ENCODE data around the gene KCNC1.

Gene KCNC1

GRCh38 chr11:17734418-17734911, at the start of gene KCNC1:
KCNC1 (plus strand) TSS chr11:17734781; CDS start chr11:17736003, 1,222 bp downstream.
- DNase-seq (ENCODE audit: low read depth in 1 of 2, low spot score in 1 of 2) = no peak

- DNase-seq (ENCODE audit: low read depth in 1 of 2, low spot score in 1 of 2) = no peak
These were observed 48.2 kb upstream of the KCNC1 start for GRCh38 chr11:17686231-17686980.

GRCh38 chr11:17687946-17688670, 46.5 kb upstream of the KCNC1 start:
- no peak for DNase-seq (ENCODE audit: low read depth in 1 of 2, low spot score in 1 of 2)

- no peak for DNase-seq (ENCODE audit: low read depth in 1 of 2, low spot score in 1 of 2)
These were observed 43.0 kb upstream of the KCNC1 start for GRCh38 chr11:17691550-17691949.

GRCh38 chr11:17691976-17692375, 42.6 kb upstream of the KCNC1 start:
- no peak for DNase-seq (ENCODE audit: low read depth in 1 of 2, low spot score in 1 of 2)

- DNase-seq (ENCODE audit: low read depth in 1 of 2, low spot score in 1 of 2) = no peak
These were observed 41.6 kb upstream of the KCNC1 start for GRCh38 chr11:17692931-17693330.

- no peak for DNase-seq (ENCODE audit: low read depth in 1 of 2, low spot score in 1 of 2)
These were observed 41.0 kb upstream of the KCNC1 start for GRCh38 chr11:17693531-17693930.

GRCh38 chr11:17694494-17695110, 40.0 kb upstream of the KCNC1 start:
- DNase-seq (ENCODE audit: low read depth in 1 of 2, low spot score in 1 of 2) = no peak

- no peak for DNase-seq (ENCODE audit: low read depth in 1 of 2, low spot score in 1 of 2)
These were observed 38.8 kb upstream of the KCNC1 start for GRCh38 chr11:17695454-17696441.

GRCh38 chr11:17696741-17697140, 37.8 kb upstream of the KCNC1 start:
- DNase-seq (ENCODE audit: low read depth in 1 of 2, low spot score in 1 of 2) = no peak

GRCh38 chr11:17697175-17697949, 37.2 kb upstream of the KCNC1 start:
- no peak for DNase-seq (ENCODE audit: low read depth in 1 of 2, low spot score in 1 of 2)

- no peak for DNase-seq (ENCODE audit: low read depth in 1 of 2, low spot score in 1 of 2)
These were observed 35.1 kb upstream of the KCNC1 start for GRCh38 chr11:17699147-17700114.

GRCh38 chr11:17700991-17701390, 33.6 kb upstream of the KCNC1 start:
- DNase-seq (ENCODE audit: low read depth in 1 of 2, low spot score in 1 of 2) = no peak

GRCh38 chr11:17702876-17703275, 31.7 kb upstream of the KCNC1 start:
- DNase-seq (ENCODE audit: low read depth in 1 of 2, low spot score in 1 of 2) = no peak

GRCh38 chr11:17703951-17704350, 30.6 kb upstream of the KCNC1 start:
- no peak for DNase-seq (ENCODE audit: low read depth in 1 of 2, low spot score in 1 of 2)

GRCh38 chr11:17707830-17708229, 26.8 kb upstream of the KCNC1 start:
- DNase-seq (ENCODE audit: low read depth in 1 of 2, low spot score in 1 of 2) = no peak

- DNase-seq (ENCODE audit: low read depth in 1 of 2, low spot score in 1 of 2) = no peak
These were observed 22.7 kb upstream of the KCNC1 start for GRCh38 chr11:17711836-17712235.

GRCh38 chr11:17713851-17714250, 20.7 kb upstream of the KCNC1 start:
- DNase-seq (ENCODE audit: low read depth in 1 of 2, low spot score in 1 of 2) = no peak

GRCh38 chr11:17714356-17714854, 20.2 kb upstream of the KCNC1 start:
- no peak for DNase-seq (ENCODE audit: low read depth in 1 of 2, low spot score in 1 of 2)
